Measurements from ENCODE around the gene NALCN.

GRCh38 chr13:101149735-101150384, 266.4 kb downstream of the NALCN start:
- no peak for TF ChIP-seq GATA2 (IDR thresholded peaks at IDR 0.05; ENCODE audit: low read depth, low read length)
- TF ChIP-seq GATA3 (IDR thresholded peaks at IDR 0.05; ENCODE audit: low read depth, low read length), result no peak
